ENCODE results near the gene PDZD7.

- TF ChIP-seq, protein P1, sequence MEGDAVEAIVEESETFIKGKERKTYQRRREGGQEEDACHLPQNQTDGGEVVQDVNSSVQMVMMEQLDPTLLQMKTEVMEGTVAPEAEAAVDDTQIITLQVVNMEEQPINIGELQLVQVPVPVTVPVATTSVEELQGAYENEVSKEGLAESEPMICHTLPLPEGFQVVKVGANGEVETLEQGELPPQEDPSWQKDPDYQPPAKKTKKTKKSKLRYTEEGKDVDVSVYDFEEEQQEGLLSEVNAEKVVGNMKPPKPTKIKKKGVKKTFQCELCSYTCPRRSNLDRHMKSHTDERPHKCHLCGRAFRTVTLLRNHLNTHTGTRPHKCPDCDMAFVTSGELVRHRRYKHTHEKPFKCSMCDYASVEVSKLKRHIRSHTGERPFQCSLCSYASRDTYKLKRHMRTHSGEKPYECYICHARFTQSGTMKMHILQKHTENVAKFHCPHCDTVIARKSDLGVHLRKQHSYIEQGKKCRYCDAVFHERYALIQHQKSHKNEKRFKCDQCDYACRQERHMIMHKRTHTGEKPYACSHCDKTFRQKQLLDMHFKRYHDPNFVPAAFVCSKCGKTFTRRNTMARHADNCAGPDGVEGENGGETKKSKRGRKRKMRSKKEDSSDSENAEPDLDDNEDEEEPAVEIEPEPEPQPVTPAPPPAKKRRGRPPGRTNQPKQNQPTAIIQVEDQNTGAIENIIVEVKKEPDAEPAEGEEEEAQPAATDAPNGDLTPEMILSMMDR (IDR thresholded peaks at IDR 0.05; ENCODE audit: low read depth, low read length), result peak; percentile 50
- TF ChIP-seq MYC (IDR thresholded peaks at IDR 0.05; ENCODE audit: low read depth, low read length), result no peak
Measured at GRCh38 chr10:100969187-100970075, 61.5 kb downstream of the PDZD7 start, which contains the start of gene SEMA4G.

Measured in NB4 (cell line).